Inferior parietal cortex (tissue), 1 donor: ENCODE measurements around the gene BCAS4.
"Not testable (repeated sequence)": the region's sequence is repeated elsewhere in the genome, so short reads cannot be mapped to it uniquely, and the experiment has no call there.

Experiments
- DNase-seq: peaks from one replicate; pipeline ENCODE4 v3.0.0-alpha.2; 2016; ENCODE audit errors: extremely low spot score

The BCAS4 gene

GRCh38 chr20:50771419-50772080, 23.3 kb upstream of the BCAS4 start:
- DNase-seq = not testable (repeated sequence)

- DNase-seq = no peak
Observed at GRCh38 chr20:50772420-50773185, 22.3 kb upstream of the BCAS4 start.

GRCh38 chr20:50774515-50774914, 20.3 kb upstream of the BCAS4 start:
- no peak for DNase-seq

- DNase-seq = no peak
Observed at GRCh38 chr20:50776122-50776817, 18.6 kb upstream of the BCAS4 start.

- DNase-seq = no peak
Observed at GRCh38 chr20:50777373-50777772, 17.5 kb upstream of the BCAS4 start.

- not testable (repeated sequence) for DNase-seq
Observed at GRCh38 chr20:50778994-50779393, 15.9 kb upstream of the BCAS4 start.

GRCh38 chr20:50783390-50783789, 11.5 kb upstream of the BCAS4 start:
- DNase-seq = no peak

- no peak for DNase-seq
Observed at GRCh38 chr20:50783903-50784302, 11.0 kb upstream of the BCAS4 start.

GRCh38 chr20:50784464-50784863, 10.4 kb upstream of the BCAS4 start:
- no peak for DNase-seq

- no peak for DNase-seq
Observed at GRCh38 chr20:50786703-50787102, 8.2 kb upstream of the BCAS4 start.

GRCh38 chr20:50787181-50787580, 7.7 kb upstream of the BCAS4 start:
- no peak for DNase-seq

- peak; percentile 64 for DNase-seq
Observed at GRCh38 chr20:50788045-50788991, 6.5 kb upstream of the BCAS4 start.

- no peak for DNase-seq
Observed at GRCh38 chr20:50789968-50790650, 4.8 kb upstream of the BCAS4 start.

GRCh38 chr20:50790651-50791277, 4.1 kb upstream of the BCAS4 start:
- peak; percentile 74 for DNase-seq

- DNase-seq = peak; percentile 36
Observed at GRCh38 chr20:50792708-50793574, 1.9 kb upstream of the BCAS4 start.

GRCh38 chr20:50793575-50794016, 1.3 kb upstream of the BCAS4 start:
- not testable (repeated sequence) for DNase-seq

- DNase-seq = peak; percentile 64
Observed at GRCh38 chr20:50794181-50794845, 548 bp upstream of the BCAS4 start.

- no peak for DNase-seq
Observed at GRCh38 chr20:50797142-50797541, 2.3 kb downstream of the BCAS4 start.

GRCh38 chr20:50798650-50799049, 3.8 kb downstream of the BCAS4 start:
- no peak for DNase-seq
